HFF-Myc (cell line): Measurements from ENCODE around the gene LYSET.
"Not testable (repeated sequence)": the region's sequence is repeated elsewhere in the genome, so short reads cannot be mapped to it uniquely, and the experiment has no call there.

Experiments used
- DNase-seq: peaks from one replicate; pipeline ENCODE4 v3.0.0-alpha.2; 2011; ENCODE audit warnings: low read depth; ENCODE audit errors: extremely low read depth
- H3K4me3 ChIP-seq: replicated peaks from 2 replicates; pipeline ENCODE4 v1.5.1; 2011; ENCODE audit warnings: low read depth, mild to moderate bottlenecking, control low read depth, low read length
- TF ChIP-seq, protein P1 (sequence below): IDR thresholded peaks from 2 replicates; pipeline ENCODE4 v1.5.1; 2012; ENCODE audit warnings: mild to moderate bottlenecking, low read depth, low read length, control low read depth; ENCODE audit errors: missing control alignments

LYSET gene

DNA sequence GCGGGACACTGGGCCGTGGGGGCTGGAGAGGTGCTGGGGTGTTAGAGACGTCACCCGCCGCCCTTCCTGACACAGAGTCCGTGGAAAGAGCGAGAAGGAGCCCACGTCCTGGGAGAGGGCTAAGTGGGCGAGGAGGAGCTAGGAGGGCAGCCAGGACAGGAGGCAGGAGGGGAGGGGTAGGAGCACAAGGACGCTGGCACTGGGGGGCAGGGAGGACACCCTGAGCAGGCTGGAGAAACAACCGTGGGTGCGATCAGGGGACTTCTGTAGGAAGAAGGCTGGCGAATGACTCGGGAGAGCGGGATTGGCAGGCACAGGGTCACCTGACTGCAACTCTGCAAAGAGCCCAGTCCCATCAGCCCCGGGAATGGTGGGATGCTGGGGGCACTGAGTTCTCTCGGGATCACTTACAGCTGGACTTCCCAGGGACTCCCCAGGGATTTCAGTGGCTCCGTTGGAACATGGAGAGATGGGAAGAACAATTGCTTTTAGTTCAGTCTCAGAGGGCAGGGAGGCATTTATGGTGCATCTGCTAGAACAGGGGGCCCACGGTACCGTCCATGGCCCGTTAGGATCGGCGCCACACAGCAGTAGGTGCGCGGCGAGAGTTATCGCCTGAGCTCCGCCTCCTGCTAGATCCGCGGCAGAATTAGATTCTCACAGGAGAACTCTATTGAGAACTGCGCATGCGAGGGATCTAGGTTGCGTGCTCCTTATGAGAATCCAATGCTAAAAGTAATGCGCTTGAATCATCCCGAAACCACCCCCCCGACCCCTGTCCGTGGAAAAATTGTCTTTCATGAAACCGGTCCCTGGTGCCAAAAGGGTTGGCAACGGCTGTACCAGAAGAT is 46.2 kb downstream of the LYSET start:
- TF ChIP-seq, protein P1, sequence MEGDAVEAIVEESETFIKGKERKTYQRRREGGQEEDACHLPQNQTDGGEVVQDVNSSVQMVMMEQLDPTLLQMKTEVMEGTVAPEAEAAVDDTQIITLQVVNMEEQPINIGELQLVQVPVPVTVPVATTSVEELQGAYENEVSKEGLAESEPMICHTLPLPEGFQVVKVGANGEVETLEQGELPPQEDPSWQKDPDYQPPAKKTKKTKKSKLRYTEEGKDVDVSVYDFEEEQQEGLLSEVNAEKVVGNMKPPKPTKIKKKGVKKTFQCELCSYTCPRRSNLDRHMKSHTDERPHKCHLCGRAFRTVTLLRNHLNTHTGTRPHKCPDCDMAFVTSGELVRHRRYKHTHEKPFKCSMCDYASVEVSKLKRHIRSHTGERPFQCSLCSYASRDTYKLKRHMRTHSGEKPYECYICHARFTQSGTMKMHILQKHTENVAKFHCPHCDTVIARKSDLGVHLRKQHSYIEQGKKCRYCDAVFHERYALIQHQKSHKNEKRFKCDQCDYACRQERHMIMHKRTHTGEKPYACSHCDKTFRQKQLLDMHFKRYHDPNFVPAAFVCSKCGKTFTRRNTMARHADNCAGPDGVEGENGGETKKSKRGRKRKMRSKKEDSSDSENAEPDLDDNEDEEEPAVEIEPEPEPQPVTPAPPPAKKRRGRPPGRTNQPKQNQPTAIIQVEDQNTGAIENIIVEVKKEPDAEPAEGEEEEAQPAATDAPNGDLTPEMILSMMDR = no peak
- peak overlapping the region; percentile 41 for H3K4me3 ChIP-seq
- no peak for DNase-seq

DNA sequence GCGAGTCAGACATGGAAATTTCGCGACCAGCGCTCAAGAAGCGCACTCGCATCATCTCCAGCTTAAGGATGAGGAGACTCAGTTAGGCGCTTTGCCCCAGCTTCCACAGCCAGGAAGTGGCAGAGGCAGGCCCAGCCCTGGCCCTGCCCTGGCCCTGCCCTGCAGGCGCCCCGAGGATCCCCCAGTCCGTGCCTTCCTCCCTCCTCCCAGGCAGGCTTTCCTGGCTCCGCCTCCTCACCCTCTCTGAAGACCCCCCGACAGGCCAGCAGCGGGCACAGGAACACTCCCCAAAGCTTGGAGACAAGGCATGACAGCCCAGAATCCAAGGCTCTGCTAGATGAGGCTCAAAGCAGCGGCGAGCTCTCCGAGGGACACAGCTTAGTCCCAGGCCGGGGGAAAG is 47.0 kb downstream of the LYSET start:
- peak overlapping the region; percentile 41 for H3K4me3 ChIP-seq
- TF ChIP-seq, protein P1 = no peak
- DNase-seq = no peak

DNA sequence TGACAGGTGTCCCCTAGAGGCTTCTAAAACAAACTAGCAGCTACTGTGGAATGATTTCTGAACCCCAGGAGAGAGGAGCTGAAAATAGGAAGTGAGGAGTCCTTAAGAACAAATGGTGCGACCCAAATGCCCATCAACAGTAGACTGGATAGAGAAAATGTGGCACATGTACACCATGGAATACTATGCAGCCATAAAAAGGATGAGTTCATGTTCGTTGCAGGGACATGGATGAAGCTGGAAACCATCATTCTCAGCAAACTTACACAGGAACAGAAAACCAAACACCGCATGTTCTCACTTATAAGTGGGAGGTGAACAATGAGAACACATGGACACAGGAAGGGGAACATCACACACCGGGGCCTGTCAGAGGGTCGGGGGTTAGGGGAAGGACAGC is 48.0 kb downstream of the LYSET start:
- DNase-seq, H3K4me3 ChIP-seq: not testable (repeated sequence)

DNA sequence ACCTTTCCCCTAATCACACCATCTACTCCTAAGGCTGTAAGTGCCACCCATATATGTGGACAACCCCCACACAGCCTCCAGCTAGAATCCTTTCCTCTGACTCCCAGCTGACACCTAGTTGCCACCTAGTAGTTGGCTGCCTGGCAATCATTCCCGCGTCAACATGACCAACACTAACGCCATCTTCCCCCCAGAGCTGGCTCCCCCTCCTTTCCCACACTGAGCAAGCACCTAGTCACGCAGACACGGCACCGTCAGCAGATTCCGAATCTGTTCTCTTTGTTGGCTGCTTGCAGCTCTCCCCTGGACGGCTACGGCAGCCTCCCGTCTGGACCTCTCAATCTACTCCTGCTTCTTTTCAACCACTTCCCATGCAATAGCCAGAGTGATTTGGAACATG is 49.7 kb downstream of the LYSET start:
- TF ChIP-seq, protein P1 = no peak
- H3K4me3 ChIP-seq = no peak overlapping the region
- no peak for DNase-seq
